HG03060 (cell line): ENCODE results near the gene NAV2.
"Not testable (repeated sequence)": the region's sequence is repeated elsewhere in the genome, so short reads cannot be mapped to it uniquely, and the experiment has no call there.

Source experiments
- ATAC-seq: cut with Tn5 transposase; IDR thresholded peaks from one replicate; pipeline ENCODE4 v1.9.1; 2021; ENCODE audit warnings: low read depth, moderate number of reproducible peaks; ENCODE audit not compliant: unreplicated experiment

The NAV2 gene

GRCh38 chr11:20006618-20007017 lies 294.0 kb downstream of the NAV2 start:
- not testable (repeated sequence) for ATAC-seq

GRCh38 chr11:20007386-20007785 lies 294.7 kb downstream of the NAV2 start:
- ATAC-seq, result no peak

- no peak for ATAC-seq
Observed at GRCh38 chr11:20008190-20008870, 295.7 kb downstream of the NAV2 start.

- ATAC-seq, result no peak
Observed at GRCh38 chr11:20008871-20009644, 296.4 kb downstream of the NAV2 start.

GRCh38 chr11:20010156-20010850 lies 297.7 kb downstream of the NAV2 start:
- ATAC-seq, result no peak

- ATAC-seq, result no peak
Observed at GRCh38 chr11:20010851-20011225, 298.2 kb downstream of the NAV2 start.

GRCh38 chr11:20011307-20011951 lies 298.8 kb downstream of the NAV2 start:
- ATAC-seq, result no peak

- no peak for ATAC-seq
Observed at GRCh38 chr11:20013346-20014066, 300.9 kb downstream of the NAV2 start.

GRCh38 chr11:20014067-20014402 lies 301.4 kb downstream of the NAV2 start:
- no peak for ATAC-seq

GRCh38 chr11:20015101-20015500 lies 302.5 kb downstream of the NAV2 start:
- no peak for ATAC-seq

GRCh38 chr11:20015529-20016427 lies 303.1 kb downstream of the NAV2 start:
- no peak for ATAC-seq

- ATAC-seq, result no peak
Observed at GRCh38 chr11:20016526-20016925, 303.9 kb downstream of the NAV2 start.

- no peak for ATAC-seq
Observed at GRCh38 chr11:20017320-20017719, 304.7 kb downstream of the NAV2 start.

- no peak for ATAC-seq
Observed at GRCh38 chr11:20020198-20020597, 307.6 kb downstream of the NAV2 start.

GRCh38 chr11:20020716-20021115 lies 308.1 kb downstream of the NAV2 start:
- no peak for ATAC-seq

GRCh38 chr11:20021212-20021611 lies 308.6 kb downstream of the NAV2 start:
- ATAC-seq, result no peak

- ATAC-seq, result no peak
Observed at GRCh38 chr11:20021771-20022362, 309.2 kb downstream of the NAV2 start.

GRCh38 chr11:20022363-20023081 lies 309.9 kb downstream of the NAV2 start:
- ATAC-seq, result no peak

- no peak for ATAC-seq
Observed at GRCh38 chr11:20023082-20023426, 310.4 kb downstream of the NAV2 start.
